Measurements from ENCODE around the gene TAF1A. TPM values are rescaled to one million over a fixed set of nuclear protein-coding genes. Genes with fewer than 3 reads are reported as not detected.
A peak's percentile ranks its signal among the peaks of the same experiment; 100 is the strongest.

Gene TAF1A
- total RNA-seq, 1 experiment from 2014 or later: 12.9 TPM

GRCh38 chr1:222616525-222616924 is 26.8 kb upstream of the TAF1A start:
- Mint-ChIP-seq H3K27ac (no peak overlapping the region), H3K4me1 (peaks cover 13% of the 10 kb centered on the region), H3K27me3 (ENCODE audit: low read depth) (peaks cover 46% of the 10 kb centered on the region), H3K9me3 (no peaks in the 10 kb centered on the region), H3K4me3 (peak overlapping the region; percentile 79), H3K36me3 (peaks cover 6% of the 10 kb centered on the region)
- DNase-seq (ENCODE audit: low spot score): no peak
- TF ChIP-seq ZNF281 (CRISPR knock-in tag; IDR thresholded peaks at IDR 0.05) (no peak), ESRRA (CRISPR knock-in tag; IDR thresholded peaks at IDR 0.05; ENCODE audit: borderline replicate concordance) (no peak), ERG (CRISPR knock-in tag; IDR thresholded peaks at IDR 0.05) (no peak), ZNF512 (CRISPR knock-in tag; IDR thresholded peaks at IDR 0.05; ENCODE audit: borderline replicate concordance) (no peak), OVOL2 (CRISPR knock-in tag; IDR thresholded peaks at IDR 0.05; ENCODE audit: borderline replicate concordance) (no peak), PRDM15 (CRISPR knock-in tag; IDR thresholded peaks at IDR 0.05) (no peak), CTCF (IDR thresholded peaks at IDR 0.05) (no peak), USF2 (CRISPR knock-in tag; IDR thresholded peaks at IDR 0.05) (no peak), PRRX2 (CRISPR knock-in tag; IDR thresholded peaks at IDR 0.05) (no peak), E2F1 (CRISPR knock-in tag; IDR thresholded peaks at IDR 0.05) (no peak), ZNF423 (CRISPR knock-in tag; IDR thresholded peaks at IDR 0.05) (no peak), PREB (CRISPR knock-in tag; IDR thresholded peaks at IDR 0.05; ENCODE audit: borderline replicate concordance) (no peak), NR1H2 (CRISPR knock-in tag; IDR thresholded peaks at IDR 0.05) (no peak), RELA (CRISPR knock-in tag; IDR thresholded peaks at IDR 0.05; ENCODE audit: borderline replicate concordance) (no peak), MAX (CRISPR knock-in tag; IDR thresholded peaks at IDR 0.05) (no peak), MYBL2 (CRISPR knock-in tag; IDR thresholded peaks at IDR 0.05) (no peak), NR2C2 (CRISPR knock-in tag; IDR thresholded peaks at IDR 0.05) (no peak), JUN (CRISPR knock-in tag; IDR thresholded peaks at IDR 0.05) (no peak), MLX (CRISPR knock-in tag; IDR thresholded peaks at IDR 0.05) (no peak), CBFB (CRISPR knock-in tag; IDR thresholded peaks at IDR 0.05; ENCODE audit: low read depth) (no peak)
- ChIA-PET POLR2A (no interaction called here), CTCF (interaction anchor here (0.6 kb wide), 1 partner anchor 155 kb away, joined by 3 read pairs; no protein-coding TSS in a partner anchor)
- no peak for ATAC-seq

All from WTC11 (cell line).